Fibroblast of mammary gland (primary cell): ENCODE measurements around the gene DCLK1.

Experiments used
- DNase-seq: peaks from one replicate; pipeline ENCODE4 v3.0.0-alpha.2; 2010; ENCODE audit warnings: low read depth
- H3K4me3 ChIP-seq: 2 replicates; pipeline ENCODE4 v1.5.1; 2011; ENCODE audit warnings: low read depth, mild to moderate bottlenecking, low read length, moderate library complexity; ENCODE audit not compliant: control insufficient read depth
- TF ChIP-seq, protein P1 (sequence below): conservative IDR thresholded peaks from 2 replicates; pipeline ENCODE4 v1.5.1; 2011; ENCODE audit warnings: low read depth, low read length, inconsistent platforms; ENCODE audit not compliant: control insufficient read depth, insufficient read depth

DCLK1 gene

DNA sequence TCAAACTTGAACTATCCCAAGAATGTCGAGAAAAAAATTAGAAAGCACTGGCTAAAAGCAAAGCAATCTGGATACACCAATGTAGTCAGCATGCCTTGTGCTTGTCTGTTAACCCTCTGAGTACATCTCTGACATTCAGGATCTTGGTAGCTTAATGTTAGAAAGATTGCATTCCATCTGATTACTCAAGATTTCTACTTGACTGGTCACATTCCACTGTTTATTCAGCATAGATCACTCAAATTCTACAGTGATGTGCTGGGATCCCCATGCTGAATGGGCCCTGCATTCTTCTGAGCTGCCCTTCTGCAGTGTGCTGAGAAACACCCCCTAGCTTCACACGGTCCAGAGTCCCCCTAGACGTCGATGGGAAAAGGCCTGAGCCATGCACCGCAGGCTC is 359.3 kb downstream of the DCLK1 start:
- peak; percentile 85 for DNase-seq
- H3K4me3 ChIP-seq = no peak overlapping the region
- TF ChIP-seq, protein P1, sequence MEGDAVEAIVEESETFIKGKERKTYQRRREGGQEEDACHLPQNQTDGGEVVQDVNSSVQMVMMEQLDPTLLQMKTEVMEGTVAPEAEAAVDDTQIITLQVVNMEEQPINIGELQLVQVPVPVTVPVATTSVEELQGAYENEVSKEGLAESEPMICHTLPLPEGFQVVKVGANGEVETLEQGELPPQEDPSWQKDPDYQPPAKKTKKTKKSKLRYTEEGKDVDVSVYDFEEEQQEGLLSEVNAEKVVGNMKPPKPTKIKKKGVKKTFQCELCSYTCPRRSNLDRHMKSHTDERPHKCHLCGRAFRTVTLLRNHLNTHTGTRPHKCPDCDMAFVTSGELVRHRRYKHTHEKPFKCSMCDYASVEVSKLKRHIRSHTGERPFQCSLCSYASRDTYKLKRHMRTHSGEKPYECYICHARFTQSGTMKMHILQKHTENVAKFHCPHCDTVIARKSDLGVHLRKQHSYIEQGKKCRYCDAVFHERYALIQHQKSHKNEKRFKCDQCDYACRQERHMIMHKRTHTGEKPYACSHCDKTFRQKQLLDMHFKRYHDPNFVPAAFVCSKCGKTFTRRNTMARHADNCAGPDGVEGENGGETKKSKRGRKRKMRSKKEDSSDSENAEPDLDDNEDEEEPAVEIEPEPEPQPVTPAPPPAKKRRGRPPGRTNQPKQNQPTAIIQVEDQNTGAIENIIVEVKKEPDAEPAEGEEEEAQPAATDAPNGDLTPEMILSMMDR = no peak

DNA sequence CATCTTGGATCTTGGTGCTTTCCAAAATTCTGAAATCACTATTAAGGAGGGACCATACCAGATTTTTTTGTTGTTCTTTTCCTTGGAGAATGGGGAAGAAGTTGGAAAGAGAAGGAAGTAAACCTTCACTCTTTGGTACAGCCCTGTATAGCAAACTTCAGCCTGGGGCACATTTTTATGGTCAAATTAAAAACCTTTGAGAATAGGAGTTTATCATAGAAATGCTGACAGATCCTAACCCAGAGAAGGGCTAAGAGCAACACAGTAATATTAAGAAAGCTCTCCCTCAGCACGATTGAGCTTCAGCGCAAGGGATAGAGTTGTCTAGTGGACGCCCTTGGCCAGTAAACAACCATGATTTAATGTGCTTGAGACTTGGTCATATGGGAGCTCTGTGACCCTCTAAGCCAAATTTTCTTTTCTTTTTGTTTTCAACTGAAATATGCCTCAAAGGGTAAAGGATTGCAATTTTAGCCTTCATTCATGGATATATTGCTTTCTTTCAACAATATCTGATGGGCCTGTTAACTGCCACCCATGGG is 360.4 kb downstream of the DCLK1 start:
- no peak for DNase-seq
- TF ChIP-seq, protein P1 = no peak
- no peak overlapping the region for H3K4me3 ChIP-seq

DNA sequence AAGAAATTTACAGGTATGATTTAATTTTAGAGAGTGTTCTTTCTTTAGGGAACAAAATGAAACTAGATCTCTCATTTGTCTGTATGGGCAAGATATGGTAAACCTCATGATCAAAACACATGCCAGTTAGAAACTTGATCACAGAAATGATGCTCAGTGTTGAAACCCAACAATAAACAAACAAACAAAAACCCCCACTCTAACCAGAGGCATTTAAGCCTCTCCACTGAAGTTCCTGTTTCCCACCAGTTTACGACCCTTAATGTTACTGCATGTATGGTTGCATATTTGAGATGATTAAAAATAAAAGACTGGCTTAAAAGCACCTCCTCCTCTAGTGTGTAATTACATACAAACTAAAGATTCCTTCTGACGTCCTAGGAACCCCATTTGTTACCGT is 361.4 kb downstream of the DCLK1 start:
- TF ChIP-seq, protein P1 = no peak
- DNase-seq = no peak
- H3K4me3 ChIP-seq = no peak overlapping the region

DNA sequence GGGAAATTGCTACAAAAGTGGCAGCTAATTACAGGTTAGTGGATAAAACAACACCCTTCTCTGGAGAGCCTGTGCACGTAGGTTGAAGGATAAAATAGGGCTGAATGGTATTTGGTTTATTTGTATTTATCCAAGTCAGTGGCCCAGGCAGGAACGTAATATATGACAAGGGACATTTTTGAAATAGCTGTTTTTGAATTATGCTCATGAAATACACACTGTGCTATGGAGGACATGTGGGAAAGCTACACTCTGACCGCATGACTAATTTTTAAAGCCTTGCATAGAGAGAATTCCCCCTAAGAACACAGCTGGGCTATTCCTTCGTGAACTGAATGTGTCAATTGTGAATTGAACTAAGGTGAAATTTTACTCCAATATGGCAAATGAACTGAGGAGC is 362.6 kb downstream of the DCLK1 start:
- DNase-seq = peak; percentile 67
- H3K4me3 ChIP-seq = no peak overlapping the region
- TF ChIP-seq, protein P1 = no peak

DNA sequence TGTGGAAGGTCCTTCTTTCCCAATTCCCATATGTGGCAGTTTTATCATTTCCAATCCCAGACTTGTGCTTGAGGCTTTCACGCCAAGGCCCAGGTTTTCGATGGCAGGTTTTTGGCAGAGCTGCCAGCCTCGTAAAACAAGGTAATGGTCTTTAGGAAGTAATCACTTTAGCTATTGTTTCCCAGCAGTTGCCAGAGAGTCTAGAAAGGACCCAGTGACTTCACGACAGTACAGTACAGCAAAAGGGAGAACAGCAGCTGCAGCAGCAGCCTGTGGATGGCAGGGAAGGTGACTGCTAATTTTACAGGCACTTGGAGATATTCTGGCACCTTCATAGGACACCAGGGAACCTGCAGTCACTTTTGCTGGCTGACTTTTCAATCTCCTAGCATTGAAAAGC is 363.1 kb downstream of the DCLK1 start:
- H3K4me3 ChIP-seq = no peak overlapping the region
- no peak for DNase-seq
- TF ChIP-seq, protein P1 = no peak

DNA sequence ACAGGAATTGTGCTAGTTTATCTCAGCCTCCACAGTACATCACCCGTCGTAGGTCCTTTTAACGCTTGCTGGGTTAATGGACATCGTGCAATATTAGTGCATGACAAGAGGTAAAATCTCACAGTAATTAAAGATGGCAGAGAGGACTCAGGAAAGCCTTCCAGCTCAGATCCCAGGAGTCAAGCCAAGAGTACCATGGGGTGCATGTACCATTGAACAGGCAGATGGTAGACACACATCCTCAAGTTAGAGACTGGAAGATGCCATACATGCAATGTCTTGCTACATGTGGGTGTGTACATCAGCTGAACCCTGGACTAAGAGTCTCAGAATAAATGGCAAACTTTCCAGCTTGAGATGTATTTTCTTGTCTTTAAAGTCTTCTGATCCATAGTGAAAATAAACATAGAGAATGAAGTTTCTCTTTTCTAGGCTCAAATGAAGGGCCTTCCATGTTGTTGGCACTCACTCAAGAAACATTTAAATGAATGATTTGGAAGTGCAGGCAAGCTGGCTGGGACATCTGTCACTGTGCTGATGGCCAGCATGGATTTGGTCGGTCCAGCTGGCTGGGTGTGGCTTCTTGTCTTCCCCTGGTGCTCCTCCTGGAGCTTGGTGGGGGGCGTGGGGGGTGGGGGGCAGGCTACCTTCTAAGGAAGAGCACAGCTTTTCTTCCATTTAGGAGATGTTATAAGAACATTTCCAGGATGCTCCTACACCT is 363.8 kb downstream of the DCLK1 start:
- TF ChIP-seq, protein P1 = no peak
- no peak for DNase-seq
- H3K4me3 ChIP-seq = no peak overlapping the region

DNA sequence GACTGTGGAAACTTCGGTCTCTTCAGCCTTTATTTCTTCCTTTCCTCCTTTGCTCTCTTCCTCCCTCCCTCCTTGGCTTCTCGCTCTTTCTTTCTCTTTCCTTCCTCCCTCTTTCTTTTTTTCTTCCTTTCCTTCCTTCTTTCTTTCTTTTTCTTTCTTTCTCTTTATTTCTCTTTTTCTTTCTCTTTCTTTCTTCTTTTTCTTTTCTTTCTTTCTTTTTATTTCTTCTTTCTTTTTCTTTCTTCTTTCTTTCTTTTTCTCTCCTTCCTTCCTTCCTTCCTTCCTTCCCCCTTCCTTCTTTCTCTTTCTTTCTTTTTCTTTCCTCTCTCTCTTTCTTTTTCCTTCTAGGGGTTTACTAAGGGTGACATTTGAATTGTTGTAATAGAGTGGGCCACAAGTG is 364.5 kb downstream of the DCLK1 start:
- TF ChIP-seq, protein P1 = no peak
- no peak overlapping the region for H3K4me3 ChIP-seq
- DNase-seq = no peak
